ENCODE measurements around the gene CCDC82.

CCDC82 gene

DNA sequence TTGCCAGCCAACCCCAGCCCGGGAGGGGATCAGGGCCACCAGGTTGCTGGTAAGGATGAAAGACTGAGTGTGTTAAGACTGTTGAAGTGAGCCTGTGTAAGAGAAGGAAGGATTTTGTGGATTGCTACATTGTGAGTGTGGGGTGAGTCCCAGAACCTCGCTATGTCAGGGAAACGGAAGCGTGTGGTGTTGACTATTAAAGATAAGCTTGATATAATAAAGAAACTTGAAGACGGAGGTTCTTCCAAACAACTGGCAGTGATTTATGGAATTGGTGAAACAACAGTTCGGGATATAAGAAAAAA is 728 bp upstream of the CCDC82 start:
- Mint-ChIP-seq H3K36me3 (ENCODE audit: insufficient read depth) (peaks cover 13% of the 10 kb centered on the region), H3K4me1 (ENCODE audit: low read depth in 2 of 2) (peaks cover 17% of the 10 kb centered on the region in 2 donors), H3K27ac (peak overlapping the region; percentile 82 to 94), H3K27me3 (no peaks in the 10 kb centered on the region), H3K4me3 (peak overlapping the region; percentile 87 to 92), H3K9me3 (no peaks in the 10 kb centered on the region)
- ATAC-seq (replicated peaks), result no peak
- DNase-seq, result no peak

DNA sequence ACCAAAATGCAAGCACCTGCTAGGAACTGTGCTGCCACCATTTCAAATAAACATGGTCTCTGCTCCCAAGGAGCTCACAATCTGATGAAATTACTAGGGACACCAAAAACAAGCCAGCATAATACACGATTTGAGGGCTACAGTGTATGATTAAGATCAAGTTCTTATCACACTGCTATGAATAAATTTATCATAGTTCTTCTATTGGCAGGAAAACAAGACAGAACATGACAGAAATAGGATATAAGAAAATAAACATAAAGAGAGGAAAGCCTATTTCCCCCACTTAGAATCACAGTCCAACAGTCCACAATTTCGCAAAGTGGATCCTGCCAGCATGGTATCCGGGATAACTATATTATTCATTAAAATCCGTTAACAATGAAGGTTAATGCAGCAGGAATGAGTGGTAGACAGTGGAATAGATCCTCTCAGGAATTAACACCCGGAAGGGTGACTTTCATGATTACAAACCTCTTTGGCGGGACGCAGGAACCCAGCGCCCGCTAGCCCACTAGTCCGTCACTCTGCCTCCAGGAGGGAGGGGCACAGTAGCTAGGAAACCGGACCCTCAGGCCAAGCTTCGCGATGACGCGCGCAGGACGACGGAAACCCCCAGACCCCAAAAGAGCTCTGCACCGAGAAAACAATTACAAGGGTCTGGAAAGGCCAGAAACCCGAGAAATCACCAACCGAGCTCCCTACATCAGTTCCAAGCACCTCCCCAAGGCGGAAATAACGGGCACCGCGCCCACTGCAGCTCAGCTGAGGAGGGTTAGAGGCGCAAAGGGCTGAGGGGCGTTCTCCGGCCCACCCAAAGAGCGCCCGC is 607 bp downstream of the CCDC82 start:
- ATAC-seq (replicated peaks), result peak; percentile 63
- Mint-ChIP-seq H3K27me3 (no peaks in the 10 kb centered on the region), H3K36me3 (ENCODE audit: insufficient read depth) (peaks cover 15% of the 10 kb centered on the region), H3K4me3 (peak overlapping the region; percentile 87 to 92), H3K4me1 (ENCODE audit: low read depth in 2 of 2) (peaks cover 22 to 26% of the 10 kb centered on the region in 2 donors), H3K9me3 (no peaks in the 10 kb centered on the region), H3K27ac (peak overlapping the region; percentile 82 to 94)
- no peak for DNase-seq

DNA sequence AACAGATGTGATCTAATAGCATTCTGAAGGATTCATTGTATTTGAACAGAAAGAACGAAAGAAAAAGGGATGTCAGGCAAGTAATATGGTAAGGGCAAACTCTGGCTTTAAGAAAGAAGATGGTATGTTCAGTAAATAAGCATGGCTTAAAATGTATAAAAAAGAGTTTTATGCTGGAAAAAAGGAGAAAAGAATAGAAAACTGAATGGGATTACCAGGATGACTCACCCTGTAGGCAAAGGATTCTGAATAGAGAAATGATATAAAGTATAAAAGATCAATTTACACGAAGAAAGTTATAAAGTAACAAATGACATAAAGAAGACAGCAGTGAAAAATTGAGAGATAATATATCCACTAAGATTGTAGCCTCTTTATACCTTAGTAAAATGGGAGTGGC is 4.5 kb downstream of the CCDC82 start:
- ATAC-seq (replicated peaks), result no peak
- no peak for DNase-seq
- Mint-ChIP-seq H3K9me3 (no peaks in the 10 kb centered on the region), H3K4me1 (ENCODE audit: low read depth in 2 of 2) (peaks cover 17 to 29% of the 10 kb centered on the region in 2 donors), H3K27me3 (no peaks in the 10 kb centered on the region), H3K36me3 (ENCODE audit: insufficient read depth) (peaks cover 32% of the 10 kb centered on the region), H3K4me3 (no peak overlapping the region), H3K27ac (no peak overlapping the region)

DNA sequence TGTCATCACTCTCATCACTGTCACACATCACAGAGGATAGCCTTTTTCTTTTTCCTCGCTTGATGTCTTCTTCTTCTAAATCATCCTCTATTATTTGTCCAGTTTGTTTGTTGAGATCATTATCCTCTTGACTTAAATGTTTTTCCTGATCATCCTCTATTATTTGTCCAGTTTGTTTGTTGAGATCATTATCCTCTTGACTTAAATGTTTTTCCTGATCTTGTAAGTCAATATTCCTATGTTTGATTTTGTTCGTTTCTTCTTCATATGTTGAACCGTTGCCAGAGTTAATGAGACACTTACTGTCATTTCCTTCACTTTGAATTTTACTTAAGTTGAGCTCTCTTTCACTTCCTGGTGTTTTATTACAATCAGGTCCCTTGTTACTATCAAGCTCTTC is 5.6 kb downstream of the CCDC82 start:
- ATAC-seq (replicated peaks), result no peak
- Mint-ChIP-seq H3K9me3 (no peaks in the 10 kb centered on the region), H3K27me3 (no peaks in the 10 kb centered on the region), H3K4me1 (ENCODE audit: low read depth in 2 of 2) (peaks cover 16 to 27% of the 10 kb centered on the region in 2 donors), H3K36me3 (ENCODE audit: insufficient read depth) (peaks cover 29% of the 10 kb centered on the region), H3K27ac (no peak overlapping the region), H3K4me3 (no peak overlapping the region)
- DNase-seq, result no peak

DNA sequence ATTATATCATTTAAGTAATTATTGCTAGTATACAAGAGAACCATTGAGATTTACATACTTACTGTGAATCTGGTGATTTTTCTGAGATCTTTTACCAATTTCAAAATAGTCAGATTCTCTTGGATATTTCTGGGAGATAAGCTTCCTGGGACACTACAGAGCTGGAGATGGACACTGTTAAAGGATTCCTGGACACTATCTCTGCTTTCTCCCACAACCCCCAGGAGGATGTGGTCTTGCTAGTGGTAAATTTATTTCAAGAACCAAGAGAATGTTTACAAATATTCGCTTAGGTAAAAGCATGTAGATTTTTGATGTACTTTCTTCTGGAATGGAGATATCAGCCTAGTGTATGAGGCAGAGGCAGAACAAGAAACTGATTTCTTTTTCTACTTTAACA is 12.9 kb downstream of the CCDC82 start:
- DNase-seq (no peak), ATAC-seq (replicated peaks) (no peak)
- Mint-ChIP-seq H3K27me3 (no peaks in the 10 kb centered on the region), H3K9me3 (no peaks in the 10 kb centered on the region), H3K4me3 (no peak overlapping the region), H3K27ac (no peak overlapping the region), H3K4me1 (ENCODE audit: low read depth in 2 of 2) (peaks cover 3 to 10% of the 10 kb centered on the region in 2 donors), H3K36me3 (ENCODE audit: insufficient read depth) (peaks cover 42% of the 10 kb centered on the region)

DNA sequence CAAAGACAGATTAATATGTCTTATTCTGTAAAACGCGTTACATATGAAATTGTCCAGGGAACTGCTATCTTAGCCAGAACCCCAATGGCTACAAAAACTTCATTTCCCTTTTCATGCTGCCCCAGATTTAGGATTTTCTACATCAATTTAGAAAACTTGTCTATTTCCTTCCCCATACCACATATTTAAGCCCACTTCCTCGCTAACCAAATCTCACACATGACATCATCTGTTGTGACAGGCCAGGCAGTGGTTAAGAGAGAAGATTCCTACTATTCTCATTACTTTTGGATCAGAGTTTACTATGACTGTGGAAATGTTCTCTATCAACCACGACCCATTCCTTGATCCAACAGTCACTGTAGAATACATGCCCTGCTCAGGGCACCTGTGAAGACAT is 15.9 kb downstream of the CCDC82 start:
- H3K4me1 Mint-ChIP-seq (ENCODE audit: low read depth in 2 of 2), result peaks cover 3 to 5% of the 10 kb centered on the region in 2 donors
- ATAC-seq (replicated peaks), result no peak
- H3K4me3 Mint-ChIP-seq, result no peak overlapping the region
- no peak for DNase-seq
- H3K27ac Mint-ChIP-seq, result no peak overlapping the region
- H3K36me3 Mint-ChIP-seq (ENCODE audit: insufficient read depth), result peaks cover 29% of the 10 kb centered on the region
- no peaks in the 10 kb centered on the region for H3K27me3 Mint-ChIP-seq
- H3K9me3 Mint-ChIP-seq, result no peaks in the 10 kb centered on the region

DNA sequence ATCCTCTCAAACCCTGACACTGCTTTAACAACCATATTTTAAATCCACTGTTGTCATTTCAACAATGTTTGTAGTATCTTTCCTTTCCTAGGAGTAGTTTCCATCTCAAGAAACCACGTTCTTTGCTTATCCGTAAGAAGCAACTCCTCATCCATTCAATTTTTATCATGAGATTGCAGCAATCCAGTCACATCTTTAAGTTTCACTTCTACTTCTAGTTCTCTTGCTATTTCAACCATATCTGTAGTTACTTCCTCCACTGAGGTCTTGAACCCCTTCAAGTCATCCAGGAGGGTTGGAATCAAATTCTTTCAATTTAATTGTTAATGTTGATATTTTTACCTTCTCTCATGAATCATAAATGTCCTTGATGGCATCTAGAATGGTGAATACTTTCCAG is 22.4 kb downstream of the CCDC82 start:
- ATAC-seq (replicated peaks) (no peak), DNase-seq (no peak)
- Mint-ChIP-seq H3K27ac (no peak overlapping the region), H3K9me3 (no peaks in the 10 kb centered on the region), H3K4me1 (ENCODE audit: low read depth in 2 of 2) (peaks cover 0 to 5% of the 10 kb centered on the region in 2 donors), H3K36me3 (ENCODE audit: insufficient read depth) (peaks cover 14% of the 10 kb centered on the region), H3K27me3 (no peaks in the 10 kb centered on the region), H3K4me3 (no peak overlapping the region)

DNA sequence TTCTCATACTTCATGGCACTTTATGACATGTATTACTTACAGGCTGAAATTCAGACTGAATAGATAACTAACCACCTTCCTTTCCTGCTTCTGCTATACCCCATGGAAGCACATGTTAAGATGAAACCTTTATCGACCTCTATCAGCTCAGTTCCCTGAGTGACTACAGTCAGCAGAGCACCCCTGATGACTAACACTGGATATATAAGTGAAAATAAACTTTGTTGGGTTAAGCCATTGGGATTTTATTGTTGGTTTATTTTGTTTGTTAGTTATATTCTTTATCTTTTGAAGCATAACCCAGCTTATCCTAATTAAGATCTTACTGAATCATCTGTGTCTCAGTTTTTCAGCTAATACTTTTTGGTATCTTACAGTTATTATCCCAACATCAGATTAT is 23.7 kb downstream of the CCDC82 start:
- Mint-ChIP-seq H3K4me3 (no peak overlapping the region), H3K27ac (no peak overlapping the region), H3K36me3 (ENCODE audit: insufficient read depth) (peaks cover 14% of the 10 kb centered on the region), H3K9me3 (no peaks in the 10 kb centered on the region), H3K4me1 (ENCODE audit: low read depth in 2 of 2) (peaks cover 0 to 5% of the 10 kb centered on the region in 2 donors), H3K27me3 (no peaks in the 10 kb centered on the region)
- ATAC-seq (replicated peaks) (no peak), DNase-seq (no peak)

DNA sequence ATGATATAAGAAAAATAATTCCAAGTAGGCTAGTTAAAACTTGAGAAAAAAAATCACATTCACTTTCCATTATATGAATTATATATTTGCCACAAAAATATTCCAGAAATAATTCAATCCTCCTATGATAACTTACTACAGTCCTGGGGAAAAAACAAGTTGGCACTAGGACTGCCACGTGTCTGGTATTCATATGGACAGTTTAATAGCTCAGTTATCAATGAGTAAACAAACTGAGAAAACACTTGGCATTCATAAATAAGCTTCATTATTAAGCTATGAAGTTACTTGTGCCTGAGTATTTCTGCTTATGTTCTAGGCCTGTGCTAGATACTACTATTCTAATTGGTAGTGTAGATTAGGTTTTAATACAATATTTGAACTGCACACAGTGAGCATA is 24.2 kb downstream of the CCDC82 start:
- Mint-ChIP-seq H3K36me3 (ENCODE audit: insufficient read depth) (peaks cover 14% of the 10 kb centered on the region), H3K4me1 (ENCODE audit: low read depth in 2 of 2) (peaks cover 0 to 5% of the 10 kb centered on the region in 2 donors), H3K9me3 (no peaks in the 10 kb centered on the region), H3K27me3 (no peaks in the 10 kb centered on the region), H3K27ac (no peak overlapping the region), H3K4me3 (no peak overlapping the region)
- ATAC-seq (replicated peaks) (no peak), DNase-seq (no peak)

DNA sequence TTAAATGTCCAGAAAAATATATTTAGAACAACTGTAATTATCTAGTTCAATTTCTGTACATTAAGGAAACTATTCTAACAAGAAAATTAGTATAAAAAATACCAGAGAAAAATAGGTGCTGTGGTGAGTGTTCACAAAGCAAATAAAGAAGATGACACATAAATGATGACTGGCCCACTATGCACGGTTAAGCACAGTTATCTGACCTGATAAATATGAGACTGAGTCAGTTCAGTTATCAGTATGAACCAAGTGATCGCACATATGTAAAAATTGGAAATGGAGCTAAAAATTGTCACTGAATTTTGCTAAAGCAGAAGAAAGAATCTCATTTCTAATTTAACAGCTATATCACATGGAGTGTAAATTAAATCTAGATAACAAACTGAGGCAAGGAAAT is 27.9 kb downstream of the CCDC82 start:
- Mint-ChIP-seq H3K9me3 (no peaks in the 10 kb centered on the region), H3K27ac (no peak overlapping the region), H3K4me3 (no peak overlapping the region), H3K36me3 (ENCODE audit: insufficient read depth) (peaks cover 14% of the 10 kb centered on the region), H3K4me1 (ENCODE audit: low read depth in 2 of 2) (peaks cover 0 to 9% of the 10 kb centered on the region in 2 donors), H3K27me3 (no peaks in the 10 kb centered on the region)
- ATAC-seq (replicated peaks) (no peak), DNase-seq (no peak)

DNA sequence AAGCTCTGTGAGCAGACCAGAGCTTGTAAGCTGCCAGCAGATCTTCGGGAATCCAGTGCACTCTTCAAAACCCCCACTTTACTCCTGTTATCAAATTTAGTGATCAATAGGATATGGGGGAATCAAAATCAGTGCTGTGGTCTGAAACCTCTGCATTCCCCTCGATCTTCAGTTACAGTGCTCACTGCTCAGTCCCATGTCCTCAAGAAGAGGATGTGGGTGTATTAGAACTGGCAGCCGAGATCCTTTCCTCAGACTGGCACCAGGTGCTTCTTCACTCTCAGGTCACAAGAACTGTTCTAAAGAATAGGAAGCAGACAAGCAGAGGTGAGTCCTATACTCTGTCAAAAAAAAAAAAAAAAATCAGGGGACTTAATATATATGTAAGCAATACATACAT is 31.4 kb downstream of the CCDC82 start:
- Mint-ChIP-seq H3K27ac (peak overlapping the region; percentile 49 to 68), H3K36me3 (ENCODE audit: insufficient read depth) (peaks cover 20% of the 10 kb centered on the region), H3K4me3 (no peak overlapping the region), H3K4me1 (ENCODE audit: low read depth in 2 of 2) (peaks cover 0 to 18% of the 10 kb centered on the region in 2 donors), H3K27me3 (no peaks in the 10 kb centered on the region), H3K9me3 (no peaks in the 10 kb centered on the region)
- DNase-seq, result no peak
- ATAC-seq (replicated peaks), result no peak

DNA sequence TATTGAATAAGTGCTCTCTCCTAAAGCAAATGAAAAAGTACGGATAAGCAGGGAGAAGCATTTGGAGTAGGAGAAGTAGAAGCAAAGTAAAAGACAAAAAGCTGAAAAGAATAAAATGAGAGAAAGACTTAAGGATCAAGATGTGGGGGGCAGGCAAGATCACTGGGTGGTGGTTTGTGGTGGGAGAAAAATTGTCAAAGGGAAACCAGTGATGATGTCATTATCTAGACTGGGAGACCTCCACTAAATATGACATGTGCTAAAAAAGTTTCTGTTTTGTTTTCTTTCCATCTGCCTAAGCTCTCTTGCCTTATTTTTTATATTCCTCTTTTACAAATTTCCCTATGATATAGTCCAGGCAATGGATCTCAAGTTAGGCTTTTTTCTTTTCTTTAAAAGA is 31.9 kb downstream of the CCDC82 start:
- peak overlapping the region in 1 of 2 donors; percentile 68 for H3K27ac Mint-ChIP-seq
- H3K9me3 Mint-ChIP-seq, result no peaks in the 10 kb centered on the region
- peaks cover 0 to 18% of the 10 kb centered on the region in 2 donors for H3K4me1 Mint-ChIP-seq (ENCODE audit: low read depth in 2 of 2)
- DNase-seq, result no peak
- peak; percentile 46 for ATAC-seq (replicated peaks)
- no peak overlapping the region for H3K4me3 Mint-ChIP-seq
- no peaks in the 10 kb centered on the region for H3K27me3 Mint-ChIP-seq
- H3K36me3 Mint-ChIP-seq (ENCODE audit: insufficient read depth), result peaks cover 15% of the 10 kb centered on the region

DNA sequence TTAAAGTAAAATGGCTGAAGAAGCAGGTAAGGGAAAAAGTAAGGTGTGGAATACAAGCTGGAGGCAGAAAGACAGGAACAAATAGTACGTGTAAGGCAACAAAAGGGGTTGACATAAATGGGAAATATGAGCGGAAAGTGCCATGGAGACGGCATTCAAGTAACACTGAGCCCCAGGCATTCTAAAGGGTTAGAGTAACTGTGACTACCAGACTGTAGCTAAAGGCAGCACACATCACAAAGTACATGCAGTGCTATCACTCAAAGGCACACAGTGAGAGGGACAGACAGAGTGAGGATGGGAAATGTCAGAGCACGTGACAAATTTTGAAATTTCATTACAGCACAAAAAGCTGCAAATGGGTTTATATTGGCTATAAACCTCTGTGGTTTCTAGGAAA is 32.9 kb downstream of the CCDC82 start:
- peaks cover 0 to 18% of the 10 kb centered on the region in 2 donors for H3K4me1 Mint-ChIP-seq (ENCODE audit: low read depth in 2 of 2)
- no peaks in the 10 kb centered on the region for H3K9me3 Mint-ChIP-seq
- H3K4me3 Mint-ChIP-seq, result no peak overlapping the region
- ATAC-seq (replicated peaks) (no peak), DNase-seq (no peak)
- H3K36me3 Mint-ChIP-seq (ENCODE audit: insufficient read depth), result peaks cover 13% of the 10 kb centered on the region
- no peaks in the 10 kb centered on the region for H3K27me3 Mint-ChIP-seq
- no peak overlapping the region for H3K27ac Mint-ChIP-seq

DNA sequence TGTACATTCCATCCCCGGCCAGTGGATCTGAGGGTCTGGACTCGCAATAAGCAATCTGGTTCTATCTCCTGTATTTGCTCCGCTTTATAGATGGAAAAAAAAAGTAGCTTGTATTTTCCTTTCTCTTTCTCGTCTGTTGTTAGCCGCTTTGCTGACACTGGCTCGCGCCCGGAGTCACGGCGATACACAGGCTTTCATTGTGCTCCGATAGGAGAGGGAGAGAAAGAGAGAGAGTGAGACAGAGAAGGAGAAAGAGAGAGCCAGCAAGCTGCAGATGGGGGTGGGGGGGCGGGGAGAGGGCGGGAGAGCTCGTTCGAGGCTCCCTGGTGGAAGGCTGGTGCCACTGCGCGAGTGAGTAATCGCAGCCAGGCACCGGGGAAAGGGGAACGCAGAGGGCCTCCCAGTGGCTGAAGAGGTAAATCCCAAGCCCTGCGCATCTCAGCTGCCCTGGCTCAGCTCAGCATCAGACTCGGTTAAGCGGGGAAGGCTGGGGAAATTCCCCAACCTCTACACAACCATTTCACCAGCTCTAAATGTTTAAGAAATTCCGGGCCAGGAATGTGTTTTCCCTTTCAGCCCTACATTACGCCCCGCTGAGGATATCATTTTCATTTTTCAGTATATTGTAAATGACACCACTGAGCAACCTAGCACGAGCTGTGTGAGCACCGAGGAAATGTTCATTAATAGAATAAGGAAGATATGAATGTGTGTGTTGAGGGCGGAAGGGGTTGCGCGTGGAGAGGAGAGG is 46.6 kb downstream of the CCDC82 start, which contains the start of gene MAML2:
TSS of gene MAML2 (minus strand) at position 235 of the 751 bp plus-strand sequence. CDS start 1,300 bp downstream, outside the sequence.
- no peaks in the 10 kb centered on the region for H3K27me3 Mint-ChIP-seq
- H3K4me1 Mint-ChIP-seq (ENCODE audit: low read depth in 2 of 2), result peaks cover 36 to 45% of the 10 kb centered on the region in 2 donors
- peak; percentile 84 for ATAC-seq (replicated peaks)
- H3K27ac Mint-ChIP-seq, result peak within 1 kb of the TSS; percentile 90 to 91
- H3K36me3 Mint-ChIP-seq (ENCODE audit: insufficient read depth), result peaks cover 6% of the 10 kb centered on the region
- H3K9me3 Mint-ChIP-seq, result no peaks in the 10 kb centered on the region
- peak; percentile 80 to 83 (median 83) for DNase-seq
- H3K4me3 Mint-ChIP-seq, result peak within 1 kb of the TSS; percentile 87 to 98

All from effector memory CD8-positive, alpha-beta T cell (primary cell).